Measurements from ENCODE around the gene LRRTM2.
"Not testable (repeated sequence)": the region's sequence is repeated elsewhere in the genome, so short reads cannot be mapped to it uniquely, and the experiment has no call there.

LRRTM2 gene

DNA sequence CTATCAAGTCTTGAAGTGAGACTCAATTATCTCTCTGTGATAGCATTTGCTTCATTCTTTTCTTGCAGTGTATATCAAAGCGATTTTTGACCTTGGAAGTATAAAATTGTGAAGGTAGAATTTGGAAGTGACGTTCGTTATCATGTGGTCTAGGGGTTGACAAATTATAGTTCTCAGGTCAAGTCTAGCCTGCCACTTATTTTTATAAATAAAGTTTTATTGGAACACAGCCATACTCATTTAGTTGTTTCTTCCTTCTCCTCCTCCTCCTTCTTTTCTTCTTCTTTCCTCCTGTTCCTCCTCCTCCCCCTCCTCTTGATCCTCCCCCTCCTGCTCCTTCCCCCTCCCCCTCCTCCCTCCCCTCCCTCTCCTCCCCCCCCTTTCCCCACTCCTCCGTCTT, 38.0 kb downstream of the LRRTM2 start:
- DNase-seq (ENCODE audit: low read depth) = no peak

DNA sequence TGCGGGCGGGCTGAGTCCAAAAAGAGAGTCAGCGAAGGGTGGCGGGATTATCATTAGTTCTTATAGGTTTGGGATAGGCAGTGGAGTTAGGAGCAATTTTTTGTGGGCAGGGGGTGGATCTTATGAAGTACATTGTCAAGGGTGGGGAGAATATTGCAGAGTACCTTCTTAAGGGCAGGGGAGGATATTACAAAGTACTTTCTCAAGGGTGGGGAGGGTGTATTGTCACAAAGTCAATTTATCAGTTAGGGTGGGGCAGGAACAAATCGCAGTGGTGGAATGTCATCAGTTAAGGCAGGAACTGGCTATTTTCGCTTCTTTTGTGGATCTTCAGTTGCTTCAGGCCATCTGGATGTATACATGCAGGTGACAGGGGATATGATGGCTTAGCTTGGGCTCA, 40.3 kb downstream of the LRRTM2 start:
- not testable (repeated sequence) for DNase-seq (ENCODE audit: low read depth)

DNA sequence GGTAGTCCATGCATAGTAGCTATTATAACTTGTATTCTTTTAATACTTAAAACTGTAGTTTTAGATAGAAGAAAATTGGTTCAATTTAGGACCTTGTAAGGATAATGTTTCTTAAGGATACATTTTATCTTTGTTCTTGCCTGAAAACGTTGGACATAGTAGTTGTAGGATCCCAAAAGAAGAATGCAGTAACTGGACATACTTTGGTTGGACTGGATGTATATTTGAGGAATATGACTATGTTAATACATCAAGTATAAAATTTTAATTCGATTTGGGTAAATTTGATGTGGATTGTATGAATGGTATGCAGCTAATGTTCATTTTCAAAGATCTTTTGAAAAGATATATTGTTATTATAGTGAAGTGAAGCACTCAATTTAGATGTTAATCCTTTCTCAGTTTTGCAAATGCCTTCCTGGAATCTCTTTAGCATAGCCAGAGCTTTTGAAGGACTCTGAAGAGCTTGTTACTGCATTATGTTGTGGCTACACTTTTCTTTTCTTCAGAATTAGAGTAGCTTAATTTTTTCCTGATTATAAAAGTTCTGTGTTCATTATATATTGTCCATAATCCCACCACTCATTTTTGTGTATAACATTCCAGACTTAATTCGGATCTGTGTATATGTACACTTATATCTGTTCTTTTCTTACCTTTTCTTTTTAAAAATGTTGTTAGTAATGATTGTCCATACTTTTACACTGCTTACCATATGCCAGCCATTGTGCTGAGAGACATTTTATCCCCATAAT, 41.2 kb downstream of the LRRTM2 start:
- DNase-seq (ENCODE audit: low read depth) = no peak

DNA sequence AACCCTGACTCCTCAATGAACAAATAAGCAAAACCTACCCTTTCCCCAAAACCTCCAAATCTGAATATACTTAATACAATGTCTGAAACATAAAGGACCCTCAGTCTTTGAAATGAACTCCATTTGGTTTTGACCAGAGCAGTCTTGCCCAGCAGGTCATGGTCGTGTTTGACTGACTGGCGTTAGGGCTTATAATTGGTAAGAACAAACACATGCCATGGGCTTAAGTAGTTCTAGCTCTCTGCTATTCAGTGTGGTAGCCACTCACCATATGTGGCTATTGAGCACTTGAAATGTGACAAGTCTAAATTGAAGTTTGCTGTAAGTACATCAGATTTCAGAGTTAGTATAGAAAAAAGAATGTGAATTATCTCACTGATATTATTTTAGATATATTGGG, 42.1 kb downstream of the LRRTM2 start:
- no peak for DNase-seq (ENCODE audit: low read depth)

DNA sequence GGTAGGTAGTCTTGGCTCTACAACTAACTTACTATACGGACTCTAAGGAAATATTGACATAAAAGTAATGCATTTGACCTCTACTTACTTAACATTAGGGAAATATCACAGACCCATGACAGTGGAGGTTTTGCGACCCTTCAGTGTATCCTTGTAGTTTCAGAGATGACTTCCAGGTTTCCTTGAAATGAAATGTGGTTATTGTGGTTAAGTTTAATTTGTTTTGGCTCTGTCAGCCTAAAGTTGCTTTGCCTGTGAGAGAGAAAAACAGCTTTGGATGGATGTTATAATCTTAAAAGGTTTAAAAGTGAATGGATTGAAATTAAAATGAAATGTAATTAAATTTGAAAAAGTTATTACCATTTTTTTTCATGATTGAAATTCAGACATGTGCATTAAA, 42.9 kb downstream of the LRRTM2 start:
- DNase-seq (ENCODE audit: low read depth) = no peak

DNA sequence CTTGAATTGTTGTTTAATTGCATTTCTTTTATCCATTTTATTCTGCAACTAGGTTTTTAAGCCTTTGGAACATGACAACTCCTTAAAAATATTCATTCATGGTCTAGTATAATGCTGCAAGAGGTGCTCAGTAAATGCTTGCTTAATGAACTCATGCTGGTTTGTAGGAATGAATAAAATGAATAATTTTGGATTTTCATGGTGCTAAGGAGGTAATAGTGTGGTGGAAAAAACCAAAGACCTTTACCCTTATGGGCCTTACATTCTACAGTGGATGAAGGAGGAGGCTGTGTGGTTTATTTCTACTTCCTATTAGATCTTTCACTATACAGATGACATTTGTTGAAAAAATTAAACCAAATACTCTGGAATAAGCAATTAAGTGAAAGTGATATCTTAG, 43.4 kb downstream of the LRRTM2 start:
- no peak for DNase-seq (ENCODE audit: low read depth)

DNA sequence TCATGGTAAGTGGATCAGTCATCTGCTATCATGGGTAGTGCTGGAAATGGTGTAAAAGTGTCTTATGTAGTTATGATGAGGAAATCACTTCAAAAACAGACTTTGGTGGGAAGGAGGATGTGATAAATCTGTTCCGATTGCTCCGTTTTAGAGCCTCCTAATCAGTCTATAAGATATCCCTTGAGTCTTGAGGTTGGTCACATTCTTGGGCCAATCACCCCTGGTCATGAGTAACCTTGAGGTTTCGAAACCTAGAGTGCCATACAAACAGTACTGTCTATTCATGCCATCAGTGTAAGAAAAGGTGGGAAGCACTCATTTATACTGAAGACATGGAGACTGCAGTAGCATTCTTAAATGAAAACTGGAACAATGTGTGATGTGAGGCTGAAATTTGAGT, 45.8 kb downstream of the LRRTM2 start:
- no peak for DNase-seq (ENCODE audit: low read depth)

DNA sequence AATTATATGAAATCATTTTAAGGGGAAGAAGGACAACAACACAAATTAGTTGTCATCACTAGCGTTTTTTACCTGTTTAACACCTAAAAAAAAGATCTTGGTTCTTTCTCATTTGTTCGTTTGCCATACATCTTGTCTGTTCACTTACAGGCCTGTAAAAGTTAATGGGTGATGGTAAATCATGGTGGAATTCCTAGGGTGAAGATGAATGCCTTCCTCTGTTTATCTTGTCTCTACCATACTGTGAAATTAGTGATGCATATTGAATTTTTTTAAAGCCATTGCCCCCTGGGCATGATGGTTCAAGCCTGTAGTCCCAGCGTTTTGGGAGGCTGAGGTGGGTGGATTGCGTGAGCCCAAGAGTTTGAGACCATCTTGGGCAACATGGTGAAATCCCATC, 46.6 kb downstream of the LRRTM2 start:
- DNase-seq (ENCODE audit: low read depth) = no peak

DNA sequence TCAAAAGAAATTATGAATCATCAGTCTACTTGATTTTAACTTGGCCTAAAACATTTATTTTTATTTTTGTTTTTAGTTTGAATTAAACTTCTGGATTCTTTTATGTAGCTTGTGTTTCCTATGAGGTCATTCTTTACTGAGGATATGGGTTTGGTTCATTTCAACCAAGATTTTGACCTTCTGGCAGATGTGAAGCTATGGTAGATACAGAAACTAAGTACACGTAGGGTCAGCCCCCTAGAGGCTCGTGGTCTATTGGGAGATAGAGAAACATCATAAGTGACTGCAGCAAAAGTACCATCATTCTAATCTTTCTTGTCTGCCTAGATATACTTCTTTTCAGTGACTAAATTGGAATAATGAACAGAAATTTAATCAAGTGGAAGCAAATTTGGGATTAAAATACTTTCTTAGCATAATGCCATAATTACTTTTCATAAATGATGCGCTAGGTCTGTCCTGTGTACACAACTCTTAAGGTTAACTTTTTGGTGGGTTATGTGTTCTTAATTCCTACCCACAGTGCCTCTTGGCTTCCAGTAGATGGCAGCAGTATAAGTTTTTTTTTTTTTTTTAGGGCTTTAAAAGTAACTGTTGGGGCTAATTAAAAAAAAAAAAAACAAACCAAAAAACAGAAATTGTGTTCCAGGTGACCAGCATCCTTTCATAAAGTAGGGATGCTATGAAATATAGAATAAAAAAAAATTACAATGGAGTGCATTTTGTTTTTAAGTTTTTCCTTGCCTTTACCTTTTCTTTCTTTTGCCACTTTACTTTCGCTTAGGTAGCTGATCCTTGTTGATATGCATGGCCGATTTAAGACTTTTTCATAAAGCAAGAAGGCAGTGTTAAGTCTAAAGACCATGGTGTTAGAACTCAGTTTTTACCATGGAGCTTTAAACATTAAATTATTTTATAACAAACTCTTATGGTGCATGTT, 49.9 kb downstream of the LRRTM2 start:
- no peak for DNase-seq (ENCODE audit: low read depth)

DNA sequence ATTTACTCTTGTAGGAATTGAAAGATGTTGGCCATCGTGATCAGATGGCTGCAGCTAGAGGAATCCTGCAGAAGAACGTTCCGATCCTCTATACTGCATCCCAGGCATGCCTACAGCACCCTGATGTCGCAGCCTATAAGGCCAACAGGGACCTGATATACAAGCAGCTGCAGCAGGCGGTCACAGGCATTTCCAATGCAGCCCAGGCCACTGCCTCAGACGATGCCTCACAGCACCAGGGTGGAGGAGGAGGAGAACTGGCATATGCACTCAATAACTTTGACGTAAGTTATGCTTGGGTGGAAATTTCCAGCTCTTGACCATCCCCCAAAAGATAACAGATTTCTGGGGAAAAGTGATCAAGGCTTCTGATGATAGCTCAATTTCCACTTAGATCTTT, 50.6 kb downstream of the LRRTM2 start:
- DNase-seq (ENCODE audit: low read depth) = no peak

DNA sequence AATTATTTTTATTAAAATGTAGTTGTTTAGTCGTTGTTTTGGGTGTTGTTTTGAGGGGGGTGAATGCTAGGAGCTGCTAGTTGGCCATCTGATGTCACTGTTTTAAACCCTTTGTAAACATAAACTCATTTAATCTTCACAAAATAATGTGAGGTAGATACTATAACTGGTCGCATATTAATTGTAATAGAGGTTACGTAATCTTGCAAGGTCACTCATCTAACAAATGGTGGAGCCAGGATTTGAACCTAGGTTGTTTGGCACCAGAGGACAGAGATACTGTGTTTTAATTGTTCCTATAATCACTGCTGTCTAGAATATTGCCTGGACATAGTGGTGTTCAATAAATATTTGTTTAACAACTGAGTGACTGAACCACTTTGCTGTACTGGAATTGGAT, 54.4 kb downstream of the LRRTM2 start:
- DNase-seq (ENCODE audit: low read depth) = no peak

DNA sequence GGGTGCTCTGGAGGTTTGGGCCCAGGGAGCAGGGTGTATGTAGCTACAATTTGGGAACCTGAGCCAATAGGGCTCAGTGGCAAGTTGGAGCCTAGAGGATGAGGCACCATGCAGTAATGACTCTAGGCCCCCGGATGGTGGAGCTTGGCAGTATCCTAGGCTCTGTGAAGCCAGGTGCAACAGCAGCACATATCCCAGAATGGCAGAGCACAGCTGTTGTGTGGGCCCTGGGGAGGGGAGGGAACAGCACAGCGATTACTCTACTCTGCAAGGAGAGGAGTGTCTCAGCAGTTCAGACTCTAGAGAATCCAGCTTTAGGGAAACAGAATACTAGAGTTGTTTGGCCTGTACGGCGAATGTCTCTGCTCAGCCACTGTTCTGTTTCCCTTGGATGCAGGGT, 56.1 kb downstream of the LRRTM2 start:
- no peak for DNase-seq (ENCODE audit: low read depth)

Measured in stimulated activated CD8-positive, alpha-beta memory T cell treated with anti-CD3 and anti-CD28 coated beads, Interleukin-15, amount 100 ng/mL, for 24 hours (primary cell).